ENCODE measurements around the gene DLL1.

Gene DLL1

DNA sequence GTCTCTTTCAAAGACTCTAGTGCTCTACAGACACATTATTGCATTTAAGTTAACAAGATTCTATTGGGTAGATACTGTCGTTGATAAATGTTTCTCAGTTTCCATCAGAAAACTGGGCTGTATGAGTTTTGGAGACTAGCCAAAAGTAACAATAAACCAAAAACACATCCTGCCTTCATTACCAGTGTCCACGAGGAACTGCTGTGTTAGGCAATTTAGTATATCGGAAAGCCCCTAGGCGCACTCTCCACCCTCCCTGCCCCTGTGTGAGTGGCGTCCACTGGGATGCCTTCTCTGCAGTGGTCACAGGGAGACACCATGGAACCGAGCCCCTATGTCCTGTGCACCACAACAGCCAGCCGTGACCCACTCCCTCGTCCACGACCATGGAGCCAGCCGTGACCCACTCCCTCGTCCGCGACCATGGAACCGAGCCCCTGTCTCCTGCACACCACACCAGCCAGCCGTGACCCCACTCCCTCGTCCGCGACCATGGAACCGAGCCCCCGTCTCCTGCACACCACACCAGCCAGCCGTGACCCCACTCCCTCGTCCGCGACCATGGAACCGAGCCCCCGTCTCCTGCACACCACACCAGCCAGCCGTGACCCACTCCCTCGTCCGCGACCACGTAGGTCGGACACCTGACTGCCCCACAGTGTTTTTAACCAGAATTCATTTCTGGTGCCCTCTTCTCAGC is 35.3 kb downstream of the DLL1 start:
- TF ChIP-seq PAX5 (IDR thresholded peaks at IDR 0.05; ENCODE audit: insufficient read depth, low read length, severe bottlenecking) (no peak), POU2F2 (IDR thresholded peaks at IDR 0.05; ENCODE audit: low read depth, low read length) (no peak), POLR2A (IDR thresholded peaks at IDR 0.05; ENCODE audit: low read depth, low read length) (no peak), SPI1 (IDR thresholded peaks at IDR 0.05; ENCODE audit: low read depth, low read length) (no peak), TAF1 (IDR thresholded peaks at IDR 0.05; ENCODE audit: low read depth, low read length) (no peak), POLR2AphosphoS5 (IDR thresholded peaks at IDR 0.05; ENCODE audit: low read depth, low read length) (no peak)
- FAIRE-seq (no peak), DNase-seq (ENCODE audit: insufficient read length, low spot score) (no peak)

DNA sequence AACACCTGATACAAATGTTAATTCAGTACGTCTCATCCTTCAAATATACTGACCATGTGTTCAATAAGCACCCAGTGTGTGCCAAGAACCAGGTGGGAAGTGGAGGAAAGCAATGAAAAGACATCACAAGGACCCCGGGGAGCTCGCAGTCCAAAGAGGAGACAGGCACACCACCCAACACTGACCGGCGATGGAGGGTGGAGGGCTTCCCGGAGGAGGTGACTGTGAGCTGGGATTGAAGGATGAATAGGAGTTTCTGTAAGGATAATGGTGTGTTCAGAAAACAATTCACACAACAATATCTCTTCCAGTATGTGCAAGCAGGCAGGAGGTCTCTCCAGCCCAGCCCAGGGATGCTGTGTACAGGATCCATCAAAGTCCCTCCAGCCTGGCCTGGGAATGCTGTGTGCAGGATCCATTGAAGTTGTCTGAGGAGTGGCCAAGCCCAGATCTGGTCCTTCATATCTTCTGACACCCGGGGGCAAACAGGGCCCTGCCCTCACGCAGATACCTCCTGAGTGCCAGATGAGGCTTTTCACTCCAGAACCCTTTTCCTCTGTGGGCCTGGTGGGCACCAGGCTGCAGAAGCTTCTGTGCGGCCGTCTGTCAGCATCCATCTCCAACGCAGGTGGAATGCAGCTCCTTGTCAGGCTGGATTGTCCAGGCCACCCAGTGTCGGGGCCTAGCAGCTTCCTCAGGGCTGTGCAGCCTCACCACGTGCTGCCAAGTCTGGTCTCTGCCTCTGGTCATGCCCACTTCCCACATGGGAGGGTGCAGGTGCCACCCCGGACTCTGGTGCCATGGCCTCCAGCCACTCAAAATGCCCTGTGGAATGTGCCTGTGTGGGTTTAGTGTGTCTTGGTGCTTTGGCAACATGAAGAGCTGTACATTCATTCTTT is 36.3 kb downstream of the DLL1 start:
- no peak for TF ChIP-seq PAX5 (IDR thresholded peaks at IDR 0.05; ENCODE audit: insufficient read depth, low read length, severe bottlenecking)
- TF ChIP-seq SPI1 (IDR thresholded peaks at IDR 0.05; ENCODE audit: low read depth, low read length), result no peak
- no peak for TF ChIP-seq POLR2AphosphoS5 (IDR thresholded peaks at IDR 0.05; ENCODE audit: low read depth, low read length)
- no peak for TF ChIP-seq TAF1 (IDR thresholded peaks at IDR 0.05; ENCODE audit: low read depth, low read length)
- TF ChIP-seq POU2F2 (IDR thresholded peaks at IDR 0.05; ENCODE audit: low read depth, low read length), result no peak
- no peak for TF ChIP-seq POLR2A (IDR thresholded peaks at IDR 0.05; ENCODE audit: low read depth, low read length)
- DNase-seq (ENCODE audit: insufficient read length, low spot score) (no peak), FAIRE-seq (no peak)

GRCh38 chr6:170253910-170254269 is 37.0 kb downstream of the DLL1 start:
- TF ChIP-seq SPI1 (IDR thresholded peaks at IDR 0.05; ENCODE audit: low read depth, low read length) (no peak), POLR2AphosphoS5 (IDR thresholded peaks at IDR 0.05; ENCODE audit: low read depth, low read length) (no peak), TAF1 (IDR thresholded peaks at IDR 0.05; ENCODE audit: low read depth, low read length) (no peak), POLR2A (IDR thresholded peaks at IDR 0.05; ENCODE audit: low read depth, low read length) (no peak), POU2F2 (IDR thresholded peaks at IDR 0.05; ENCODE audit: low read depth, low read length) (no peak), PAX5 (IDR thresholded peaks at IDR 0.05; ENCODE audit: insufficient read depth, low read length, severe bottlenecking) (no peak)
- DNase-seq (ENCODE audit: insufficient read length, low spot score), result no peak
- no peak for FAIRE-seq

DNA sequence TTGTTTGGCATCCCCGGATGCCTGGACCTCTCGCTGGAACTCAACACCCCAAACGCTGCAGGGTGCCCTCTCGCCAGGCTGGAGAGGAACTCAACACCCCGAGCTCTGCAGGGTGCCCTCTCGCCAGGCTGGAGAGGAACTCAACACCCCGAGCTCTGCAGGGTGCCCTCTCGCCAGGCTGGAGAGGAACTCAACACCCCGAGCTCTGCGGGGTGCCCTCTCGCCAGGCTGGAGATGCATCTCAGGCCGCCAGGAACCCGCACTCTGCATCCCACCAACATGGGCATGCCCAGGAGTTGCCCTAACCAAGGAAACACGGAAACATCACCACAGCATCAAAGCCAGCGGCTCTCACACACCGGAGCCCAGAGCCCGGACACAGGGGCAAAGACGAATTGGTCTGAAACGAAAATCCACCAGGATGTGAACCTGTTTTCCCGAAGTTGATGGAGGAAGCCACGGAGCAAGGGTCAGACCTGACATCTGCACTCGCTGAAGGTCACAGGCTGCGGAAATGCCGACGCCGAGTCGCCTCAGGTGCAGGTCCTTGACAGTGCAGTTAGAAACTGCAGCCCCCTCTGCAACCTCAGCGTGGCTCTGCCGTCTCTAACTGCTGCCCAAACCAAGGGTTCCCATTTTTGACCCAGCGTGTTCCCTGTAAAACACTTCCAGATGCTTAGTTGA is 37.5 kb downstream of the DLL1 start:
- TF ChIP-seq POLR2AphosphoS5 (IDR thresholded peaks at IDR 0.05; ENCODE audit: low read depth, low read length) (no peak), SPI1 (IDR thresholded peaks at IDR 0.05; ENCODE audit: low read depth, low read length) (no peak), TAF1 (IDR thresholded peaks at IDR 0.05; ENCODE audit: low read depth, low read length) (no peak), PAX5 (IDR thresholded peaks at IDR 0.05; ENCODE audit: insufficient read depth, low read length, severe bottlenecking) (no peak), POU2F2 (IDR thresholded peaks at IDR 0.05; ENCODE audit: low read depth, low read length) (no peak), POLR2A (IDR thresholded peaks at IDR 0.05; ENCODE audit: low read depth, low read length) (no peak)
- no peak for DNase-seq (ENCODE audit: insufficient read length, low spot score)
- no peak for FAIRE-seq

DNA sequence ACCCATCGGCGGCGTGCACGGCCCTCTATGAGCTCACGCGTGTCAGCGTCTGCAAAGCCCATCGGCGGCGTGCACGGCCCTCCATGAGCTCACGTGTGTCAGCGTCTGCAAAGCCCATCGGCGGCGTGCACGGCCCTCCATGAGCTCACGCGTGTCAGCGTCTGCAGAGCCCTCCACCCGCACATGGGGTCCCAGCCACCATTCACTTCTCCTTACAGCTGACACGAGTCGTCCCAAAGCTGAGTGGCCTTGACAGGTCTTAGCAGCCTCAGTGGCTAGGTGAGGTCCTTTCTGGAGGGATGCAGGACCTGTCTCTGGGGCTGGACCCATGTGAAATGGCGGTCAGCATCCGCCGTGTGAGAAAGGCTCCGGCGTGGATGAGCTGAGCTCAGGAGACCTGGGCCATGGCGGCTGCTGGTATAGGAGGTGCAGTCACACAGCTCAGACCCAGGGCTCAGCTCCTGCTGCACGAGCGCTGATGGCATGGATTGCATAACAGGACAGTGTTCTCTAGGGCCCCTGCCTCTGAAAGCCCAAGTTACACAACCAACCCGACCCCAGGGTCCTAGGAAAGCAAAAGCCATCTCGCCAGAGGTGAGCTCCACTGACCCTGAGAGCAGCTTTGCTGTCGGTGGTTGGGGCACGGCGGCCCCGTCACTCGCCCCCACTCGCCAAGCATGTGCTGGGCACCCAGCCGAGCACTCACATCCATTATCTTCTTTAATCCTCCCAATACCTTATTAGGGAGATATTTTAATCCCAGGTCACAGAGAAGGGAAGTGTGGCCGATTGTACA is 38.9 kb downstream of the DLL1 start:
- TF ChIP-seq PAX5 (IDR thresholded peaks at IDR 0.05; ENCODE audit: insufficient read depth, low read length, severe bottlenecking), result no peak
- no peak for TF ChIP-seq POLR2A (IDR thresholded peaks at IDR 0.05; ENCODE audit: low read depth, low read length)
- TF ChIP-seq TAF1 (IDR thresholded peaks at IDR 0.05; ENCODE audit: low read depth, low read length), result no peak
- no peak for TF ChIP-seq POLR2AphosphoS5 (IDR thresholded peaks at IDR 0.05; ENCODE audit: low read depth, low read length)
- TF ChIP-seq SPI1 (IDR thresholded peaks at IDR 0.05; ENCODE audit: low read depth, low read length), result no peak
- DNase-seq (ENCODE audit: insufficient read length, low spot score) (no peak), FAIRE-seq (no peak)

DNA sequence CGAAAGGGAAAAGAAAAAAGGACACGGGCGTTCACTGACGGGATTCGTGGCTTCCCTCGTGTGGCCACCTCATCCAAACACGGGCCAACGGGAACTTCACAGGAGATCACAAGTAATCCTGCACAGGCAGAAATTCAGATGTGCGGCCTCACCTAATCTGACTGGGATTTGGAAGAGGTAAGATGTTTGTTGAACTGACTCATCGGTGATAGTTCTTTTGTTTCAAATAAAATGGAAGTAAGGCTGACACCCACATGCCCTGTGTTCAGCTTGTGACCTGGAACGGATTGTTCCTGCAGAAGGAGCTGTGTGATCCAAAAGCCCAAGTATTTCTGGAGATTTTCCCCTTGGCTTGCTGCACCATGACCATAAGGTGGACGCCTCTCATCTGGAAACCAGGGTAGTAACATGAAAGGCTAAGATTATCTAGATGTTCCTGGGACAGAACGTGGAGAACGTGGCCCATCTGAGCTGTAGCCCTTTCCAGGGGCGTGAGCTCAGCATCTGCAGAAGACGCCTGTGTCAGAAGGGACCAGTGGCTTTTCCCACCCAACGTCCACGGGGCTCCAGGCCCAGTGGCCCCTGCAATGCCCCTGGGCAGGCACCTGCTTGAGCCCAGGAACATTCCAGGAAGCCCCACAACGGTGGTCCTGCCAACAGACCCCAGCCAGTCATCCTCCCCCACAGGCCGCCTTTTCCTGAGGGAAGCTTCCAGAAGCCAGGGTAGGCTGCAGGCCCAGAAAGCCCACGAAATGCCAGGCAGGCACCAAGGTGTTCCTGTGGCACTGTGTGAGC is 39.7 kb downstream of the DLL1 start:
- FAIRE-seq (no peak), DNase-seq (ENCODE audit: insufficient read length, low spot score) (no peak)
- TF ChIP-seq POLR2AphosphoS5 (IDR thresholded peaks at IDR 0.05; ENCODE audit: low read depth, low read length), result no peak
- no peak for TF ChIP-seq TAF1 (IDR thresholded peaks at IDR 0.05; ENCODE audit: low read depth, low read length)
- no peak for TF ChIP-seq POU2F2 (IDR thresholded peaks at IDR 0.05; ENCODE audit: low read depth, low read length)
- no peak for TF ChIP-seq PAX5 (IDR thresholded peaks at IDR 0.05; ENCODE audit: insufficient read depth, low read length, severe bottlenecking)
- TF ChIP-seq SPI1 (IDR thresholded peaks at IDR 0.05; ENCODE audit: low read depth, low read length), result no peak
- TF ChIP-seq POLR2A (IDR thresholded peaks at IDR 0.05; ENCODE audit: low read depth, low read length), result no peak

DNA sequence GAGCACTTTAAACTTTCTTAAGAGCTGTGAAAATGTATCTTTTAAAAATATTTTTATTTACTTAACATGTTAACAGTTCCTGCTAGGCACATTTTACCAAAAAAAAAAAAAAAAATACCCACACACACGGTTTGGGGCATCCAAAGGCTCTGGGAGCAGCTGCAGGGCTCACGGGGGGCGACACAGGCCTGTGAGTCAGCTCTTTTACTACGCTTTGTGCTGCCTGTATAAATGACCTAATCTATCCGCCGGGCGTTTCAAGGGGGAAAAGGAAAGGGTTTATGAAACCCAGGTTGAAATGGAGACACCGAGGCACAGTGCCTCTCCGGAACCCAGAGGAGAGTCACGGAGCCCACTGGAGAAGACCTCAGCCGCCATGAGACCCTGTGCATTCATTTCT is 40.4 kb downstream of the DLL1 start:
- TF ChIP-seq SPI1 (IDR thresholded peaks at IDR 0.05; ENCODE audit: low read depth, low read length), result no peak
- no peak for TF ChIP-seq POU2F2 (IDR thresholded peaks at IDR 0.05; ENCODE audit: low read depth, low read length)
- TF ChIP-seq TAF1 (IDR thresholded peaks at IDR 0.05; ENCODE audit: low read depth, low read length), result no peak
- DNase-seq (ENCODE audit: insufficient read length, low spot score) (no peak), FAIRE-seq (no peak)

GRCh38 chr6:170249817-170250216 is 41.1 kb downstream of the DLL1 start:
- DNase-seq (ENCODE audit: insufficient read length, low spot score) (no peak), FAIRE-seq (no peak)
- TF ChIP-seq POU2F2 (IDR thresholded peaks at IDR 0.05; ENCODE audit: low read depth, low read length), result no peak
- TF ChIP-seq POLR2A (IDR thresholded peaks at IDR 0.05; ENCODE audit: low read depth, low read length), result no peak
- TF ChIP-seq PAX5 (IDR thresholded peaks at IDR 0.05; ENCODE audit: insufficient read depth, low read length, severe bottlenecking), result no peak
- TF ChIP-seq SPI1 (IDR thresholded peaks at IDR 0.05; ENCODE audit: low read depth, low read length), result no peak
- no peak for TF ChIP-seq TAF1 (IDR thresholded peaks at IDR 0.05; ENCODE audit: low read depth, low read length)
- TF ChIP-seq POLR2AphosphoS5 (IDR thresholded peaks at IDR 0.05; ENCODE audit: low read depth, low read length), result no peak
